Fibroblast of villous mesenchyme (primary cell): Measurements from ENCODE around the gene POC1B. TPM values are rescaled to one million over a fixed set of nuclear protein-coding genes. Genes with fewer than 3 reads are reported as not detected.

Source experiments
- DNase-seq: peaks from one replicate; pipeline ENCODE4 v3.0.0-alpha.2; 2010; ENCODE audit warnings: low read depth
- H3K4me3 ChIP-seq: 2 replicates; pipeline ENCODE4 v1.5.1; 2011; ENCODE audit warnings: low read depth, mild to moderate bottlenecking, low read length
- total RNA-seq: library from RNA; depleted of rRNA; stranded (reverse); fragments of >200 nt; gene quantifications from 2 replicates; pipeline ENCODE4 v1.2.3, GENCODE V29; 2012
- TF ChIP-seq, protein P1 (sequence below): IDR thresholded peaks from 2 replicates; pipeline ENCODE4 v1.5.1; 2012; ENCODE audit warnings: low read depth, mild to moderate bottlenecking, low read length; ENCODE audit not compliant: insufficient read depth

Gene POC1B
- total RNA-seq, 1 donor, result 35.0 TPM

DNA sequence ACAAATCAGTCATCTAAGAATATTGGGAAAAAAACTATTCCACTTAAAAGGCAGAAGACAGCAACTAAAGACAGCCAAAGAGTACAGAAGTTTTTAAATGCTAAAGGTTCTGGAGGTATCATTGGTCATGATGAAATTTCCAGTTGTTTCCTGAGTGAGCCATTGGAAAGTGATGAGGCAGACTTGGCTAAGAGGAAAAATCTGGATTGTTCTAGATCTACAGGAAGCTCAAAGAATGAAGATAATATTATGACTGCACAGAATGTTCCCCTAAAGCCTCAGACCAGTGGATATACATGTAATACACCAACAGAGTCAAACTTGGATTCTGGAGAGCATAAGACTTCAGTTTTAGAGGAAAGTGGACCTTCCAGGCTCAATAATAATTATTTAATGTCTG lies 24.1 kb downstream of the POC1B start:
- DNase-seq, result no peak
- TF ChIP-seq, protein P1, sequence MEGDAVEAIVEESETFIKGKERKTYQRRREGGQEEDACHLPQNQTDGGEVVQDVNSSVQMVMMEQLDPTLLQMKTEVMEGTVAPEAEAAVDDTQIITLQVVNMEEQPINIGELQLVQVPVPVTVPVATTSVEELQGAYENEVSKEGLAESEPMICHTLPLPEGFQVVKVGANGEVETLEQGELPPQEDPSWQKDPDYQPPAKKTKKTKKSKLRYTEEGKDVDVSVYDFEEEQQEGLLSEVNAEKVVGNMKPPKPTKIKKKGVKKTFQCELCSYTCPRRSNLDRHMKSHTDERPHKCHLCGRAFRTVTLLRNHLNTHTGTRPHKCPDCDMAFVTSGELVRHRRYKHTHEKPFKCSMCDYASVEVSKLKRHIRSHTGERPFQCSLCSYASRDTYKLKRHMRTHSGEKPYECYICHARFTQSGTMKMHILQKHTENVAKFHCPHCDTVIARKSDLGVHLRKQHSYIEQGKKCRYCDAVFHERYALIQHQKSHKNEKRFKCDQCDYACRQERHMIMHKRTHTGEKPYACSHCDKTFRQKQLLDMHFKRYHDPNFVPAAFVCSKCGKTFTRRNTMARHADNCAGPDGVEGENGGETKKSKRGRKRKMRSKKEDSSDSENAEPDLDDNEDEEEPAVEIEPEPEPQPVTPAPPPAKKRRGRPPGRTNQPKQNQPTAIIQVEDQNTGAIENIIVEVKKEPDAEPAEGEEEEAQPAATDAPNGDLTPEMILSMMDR, result no peak
- no peak overlapping the region for H3K4me3 ChIP-seq

DNA sequence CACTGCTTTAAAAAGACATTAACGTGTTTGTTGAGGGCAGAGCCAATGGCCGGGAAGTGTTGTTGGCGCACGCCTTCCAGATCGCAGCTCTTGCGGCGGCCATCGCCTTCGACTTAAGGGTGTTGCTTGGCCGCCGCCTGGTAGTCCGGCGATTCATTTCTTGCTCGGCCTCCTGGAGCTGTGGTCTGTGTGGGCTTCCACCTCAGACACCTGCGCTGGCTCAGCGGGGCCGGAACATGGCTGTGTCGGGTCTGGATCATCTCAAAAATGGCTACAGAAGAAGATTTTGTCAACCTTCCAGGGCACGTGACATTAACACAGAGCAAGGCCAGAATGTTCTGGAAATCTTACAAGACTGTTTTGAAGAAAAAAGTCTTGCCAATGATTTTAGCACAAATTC lies 26.0 kb downstream of the POC1B start:
- no peak for DNase-seq
- TF ChIP-seq, protein P1, result no peak
- no peak overlapping the region for H3K4me3 ChIP-seq

DNA sequence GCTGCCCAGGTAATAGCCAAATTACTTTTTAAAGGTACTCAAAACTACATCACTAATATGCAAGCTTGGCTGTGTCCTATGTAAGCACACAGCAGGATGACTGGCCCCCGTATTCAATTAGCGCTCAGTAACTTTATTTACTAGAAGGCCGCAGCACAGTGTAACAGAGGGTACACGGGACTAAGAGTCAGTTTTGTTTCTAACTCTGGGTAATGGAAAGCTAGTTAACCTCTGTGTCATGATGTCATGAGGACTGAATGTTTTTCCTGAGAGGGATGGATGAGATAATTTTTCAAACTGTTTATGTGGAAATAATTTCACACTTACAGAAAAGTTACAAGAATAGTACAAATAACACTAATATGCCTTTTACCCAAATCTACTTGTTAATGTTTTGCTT lies 28.4 kb downstream of the POC1B start:
- no peak overlapping the region for H3K4me3 ChIP-seq
- DNase-seq, result peak; percentile 77
- TF ChIP-seq, protein P1, result no peak

DNA sequence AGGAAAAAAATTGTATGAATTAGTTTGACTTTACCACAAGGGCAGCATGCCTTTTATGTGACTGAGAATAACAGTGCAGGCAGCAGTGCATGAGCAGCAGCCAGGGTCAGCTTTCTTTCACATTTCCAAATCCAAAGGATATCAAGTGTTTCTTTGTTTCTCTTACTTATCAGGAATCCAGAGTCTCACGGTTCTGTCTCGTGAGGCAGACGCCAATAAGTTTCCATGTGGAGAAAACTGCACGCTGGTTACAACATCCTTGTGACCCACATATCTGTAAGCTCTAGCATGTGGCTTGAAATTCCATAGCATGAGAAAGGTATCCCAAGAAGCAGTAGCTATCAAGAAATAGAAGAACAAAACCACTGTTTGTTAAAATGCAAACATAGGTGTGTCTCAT lies 28.8 kb downstream of the POC1B start:
- DNase-seq, result peak; percentile 70
- no peak overlapping the region for H3K4me3 ChIP-seq
- TF ChIP-seq, protein P1, result no peak

DNA sequence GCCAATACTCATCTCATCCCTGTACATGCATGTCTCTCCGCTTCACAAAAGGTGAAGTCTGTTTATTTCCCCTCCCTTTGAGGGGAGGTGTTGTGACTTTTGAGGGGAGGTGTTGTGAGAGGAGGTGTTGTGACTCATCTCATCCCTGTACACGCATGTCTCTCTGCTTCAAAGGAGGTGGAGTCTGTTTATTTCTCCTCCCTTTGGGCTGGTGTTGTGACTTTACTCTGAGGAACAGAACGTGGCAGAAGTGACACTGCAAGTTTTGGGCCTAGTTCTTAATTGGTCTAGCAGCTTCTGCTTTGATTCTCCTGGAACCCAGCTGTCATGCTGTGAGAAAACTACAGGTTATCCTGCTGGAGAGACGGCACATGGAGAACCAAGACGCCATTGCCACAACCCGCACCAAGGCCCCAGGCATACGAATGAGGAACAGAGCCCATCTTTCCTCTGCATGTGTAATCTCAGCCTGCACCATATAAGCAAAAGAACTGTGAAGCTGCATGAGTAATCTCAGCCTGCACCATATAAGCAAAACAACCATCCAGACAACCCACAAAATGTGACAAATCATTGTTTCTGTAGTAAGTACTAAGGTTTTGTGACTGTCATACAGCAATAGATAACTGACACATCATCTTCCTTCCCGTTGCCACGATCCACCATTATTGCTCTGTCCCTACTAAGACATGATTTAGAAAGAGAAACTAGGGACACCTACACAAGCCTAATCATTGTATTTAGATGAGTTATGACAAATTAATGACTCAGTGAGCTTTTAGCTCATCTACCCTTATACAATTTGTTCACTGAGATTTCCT lies 31.2 kb downstream of the POC1B start:
- TF ChIP-seq, protein P1, result no peak
- DNase-seq, result peak; percentile 39
- no peak overlapping the region for H3K4me3 ChIP-seq

DNA sequence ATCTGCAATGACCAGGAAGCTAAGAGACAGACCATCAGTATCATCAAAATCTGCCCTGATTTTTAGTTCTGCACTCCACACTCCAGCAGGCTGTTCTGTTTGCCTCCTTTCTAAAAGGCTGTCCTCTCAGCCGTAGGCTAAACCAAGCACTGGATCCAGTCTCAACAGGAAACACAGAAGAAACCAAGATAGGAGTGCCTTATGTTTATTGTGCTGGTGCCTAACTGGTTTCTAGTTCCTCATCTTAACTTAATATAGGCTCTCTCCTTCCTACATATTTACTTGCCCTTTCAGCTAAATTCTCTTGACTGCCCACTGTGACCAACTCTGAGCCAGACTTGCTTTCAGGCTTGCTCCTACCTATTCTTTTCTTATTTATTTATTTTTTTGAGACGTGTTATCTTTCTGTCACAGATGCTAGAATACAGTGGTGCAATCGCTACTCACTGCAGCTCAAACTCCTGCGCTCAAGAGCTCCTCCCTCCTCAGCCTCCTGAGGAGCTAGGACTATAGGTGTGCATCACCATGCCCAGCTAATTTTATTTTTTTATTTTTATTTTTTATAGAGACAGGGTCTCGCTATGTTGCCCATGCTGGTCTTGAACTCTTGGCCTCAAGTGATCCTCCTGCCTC lies 32.1 kb downstream of the POC1B start:
- no peak for DNase-seq
- TF ChIP-seq, protein P1, result no peak
- H3K4me3 ChIP-seq, result no peak overlapping the region
